Measurements from ENCODE around the gene RFX2.

The RFX2 gene

DNA sequence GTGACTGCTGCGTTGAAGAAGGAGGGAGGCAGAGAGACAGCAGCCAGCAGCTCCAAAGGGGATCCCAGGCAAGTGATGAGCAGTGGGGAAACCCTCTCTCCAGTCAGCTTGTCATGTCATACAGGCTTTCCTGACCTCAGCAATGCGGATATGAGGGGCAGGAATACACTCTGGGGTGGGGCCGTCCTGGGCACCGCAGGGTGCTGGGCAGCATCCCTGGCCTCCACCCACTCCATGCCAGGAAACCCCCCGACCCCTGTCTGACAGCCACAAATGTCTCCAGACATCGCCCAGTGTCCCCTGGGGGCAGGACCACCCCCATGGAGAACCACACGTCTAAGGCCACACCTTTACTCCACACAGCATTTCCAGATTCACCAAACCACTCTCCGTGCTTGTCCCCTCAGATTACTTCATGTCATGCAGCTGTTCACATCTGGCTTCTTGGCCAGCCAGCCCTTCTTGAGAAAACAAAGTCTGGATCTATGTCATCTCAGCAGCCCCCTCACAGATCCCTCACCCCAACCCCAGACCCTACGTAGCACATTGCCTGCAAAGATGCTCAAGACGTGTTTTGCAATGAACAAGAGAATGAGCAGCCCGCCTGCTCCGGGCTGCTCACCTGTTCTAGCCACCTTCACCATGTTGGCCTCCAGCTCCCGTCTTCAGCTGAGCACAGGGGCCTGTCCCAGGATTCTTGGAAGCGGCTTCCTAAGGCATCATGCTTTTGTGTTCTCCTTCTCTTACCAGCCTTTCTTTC is 46.5 kb downstream of the RFX2 start:
- Histone ChIP-seq H3K79me1 (ENCODE audit: low read depth, low read length) (no peaks in the 10 kb centered on the region), H2BK15ac (ENCODE audit: low read length) (peak overlapping the region; percentile 85), H3K9ac (ENCODE audit: low read depth, low read length, poor library complexity) (no peak overlapping the region), H3K4ac (ENCODE audit: low read length) (no peak overlapping the region), H3K9me3 (replicated peaks in 1 of 2; ENCODE audit: control insufficient read depth in 2 of 2, insufficient read depth in 1 of 2, low read depth in 1 of 2, low read length in 2 of 2) (peaks cover 0 to 11% of the 10 kb centered on the region in 2 donors), H2AK5ac (ENCODE audit: low read depth, low read length) (peak overlapping the region; percentile 88), H3K14ac (ENCODE audit: low read length) (no peak overlapping the region), H2AFZ (ENCODE audit: low read length) (no peak overlapping the region), H3K27me3 (ENCODE audit: control insufficient read depth in 3 of 3, insufficient read depth in 3 of 3, low read depth in 1 of 3, low read length in 3 of 3) (no peaks in the 10 kb centered on the region), H4K91ac (ENCODE audit: low read depth, low read length, poor library complexity) (no peak overlapping the region), H3K36me3 (replicated peaks in 1 of 2; ENCODE audit: control insufficient read depth in 2 of 2, insufficient read depth in 2 of 2, low read length in 2 of 2) (peaks cover 0 to 6% of the 10 kb centered on the region in 2 donors), H3K18ac (ENCODE audit: low read length) (peak overlapping the region; percentile 79), H2BK5ac (ENCODE audit: low read length) (no peak overlapping the region), H3K23ac (ENCODE audit: low read depth, low read length, poor library complexity) (peak overlapping the region; percentile 43), H3K4me3 (ENCODE audit: low read length in 2 of 2) (no peak overlapping the region), H3K4me1 (ENCODE audit: control insufficient read depth in 2 of 2, insufficient read depth in 1 of 2, low read depth in 1 of 2, low read length in 2 of 2) (peaks cover 23 to 35% of the 10 kb centered on the region in 2 donors), H3K27ac (replicated peaks; ENCODE audit: low read length) (no peak overlapping the region), H4K8ac (ENCODE audit: low read depth, low read length) (no peak overlapping the region), H2BK12ac (ENCODE audit: low read length) (peak overlapping the region; percentile 23), H3K4me2 (ENCODE audit: insufficient read depth, low read length, poor library complexity, severe bottlenecking) (no peak overlapping the region), H2BK120ac (ENCODE audit: low read depth, low read length) (peak overlapping the region; percentile 12)
- no peak for DNase-seq (ENCODE audit: low spot score)
- WGBS, 2 donors (ENCODE audit: extremely low coverage in 2 of 2, insufficient read length in 2 of 2, insufficient replicate concordance in 1 of 2) = no CpG with 5 or more reads among the region's 14 CpGs

DNA sequence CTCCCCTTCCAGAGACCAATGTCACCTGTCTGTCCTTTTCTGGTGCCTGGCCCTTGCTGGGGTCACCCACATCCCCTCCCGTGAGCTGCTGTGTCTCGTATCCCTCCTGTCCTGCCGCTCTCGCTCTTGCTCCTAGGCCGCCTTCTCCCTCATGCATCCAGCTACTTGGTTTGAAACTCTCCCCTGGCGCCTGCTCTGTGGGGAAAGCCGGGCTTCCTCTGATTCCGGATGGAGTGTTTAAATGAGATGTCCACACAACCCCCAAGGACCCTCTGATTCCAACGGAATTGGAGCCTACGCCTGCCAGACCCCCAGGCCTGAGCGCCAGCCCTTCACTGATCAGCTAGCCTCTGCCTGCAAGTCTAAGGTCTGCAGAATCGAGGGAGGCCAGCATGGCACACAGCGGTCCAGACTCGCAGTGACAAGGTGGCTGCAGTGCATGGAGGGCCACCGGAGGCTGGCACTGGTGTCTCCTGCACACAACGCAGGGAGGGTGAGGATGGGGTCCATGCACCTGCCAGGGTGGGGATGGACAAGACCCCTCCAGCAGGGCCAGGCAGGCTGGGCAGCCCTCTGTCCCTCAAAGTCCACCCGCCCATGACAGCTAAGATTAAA is 47.2 kb downstream of the RFX2 start:
- peaks cover 2 to 6% of the 10 kb centered on the region in 2 donors for H3K36me3 ChIP-seq (replicated peaks in 1 of 2; ENCODE audit: control insufficient read depth in 2 of 2, insufficient read depth in 2 of 2, low read length in 2 of 2)
- WGBS, 2 donors (ENCODE audit: extremely low coverage in 2 of 2, insufficient read length in 2 of 2, insufficient replicate concordance in 1 of 2) = no CpG with 5 or more reads among the region's 17 CpGs

DNA sequence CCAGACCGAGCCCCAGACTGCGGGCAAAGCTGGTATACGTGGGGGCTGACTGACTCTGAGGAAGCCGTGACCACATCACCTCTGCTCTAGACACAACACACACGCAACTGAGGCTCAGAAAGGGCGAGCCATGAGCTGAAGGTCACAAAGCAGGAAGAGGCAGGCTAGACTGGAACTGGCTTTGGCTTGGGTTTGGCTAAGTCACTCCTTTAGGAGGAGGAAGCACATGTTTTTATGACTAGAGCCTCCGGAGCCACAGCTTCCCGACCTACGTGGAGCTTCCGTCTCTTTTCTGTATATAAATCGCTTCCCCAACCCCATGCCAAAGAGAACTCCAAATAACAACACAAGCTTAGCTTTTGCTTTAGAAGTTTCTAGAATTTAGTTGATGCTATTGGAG is 48.0 kb downstream of the RFX2 start:
- H3K27ac ChIP-seq (replicated peaks; ENCODE audit: low read length) = no peak overlapping the region
- no peak overlapping the region for H2BK5ac ChIP-seq (ENCODE audit: low read length)
- H3K27me3 ChIP-seq (ENCODE audit: control insufficient read depth in 3 of 3, insufficient read depth in 3 of 3, low read depth in 1 of 3, low read length in 3 of 3) = no peaks in the 10 kb centered on the region
- peak overlapping the region; percentile 42 for H2BK15ac ChIP-seq (ENCODE audit: low read length)
- H2BK12ac ChIP-seq (ENCODE audit: low read length) = no peak overlapping the region
- peaks cover 24 to 33% of the 10 kb centered on the region in 2 donors for H3K4me1 ChIP-seq (ENCODE audit: control insufficient read depth in 2 of 2, insufficient read depth in 1 of 2, low read depth in 1 of 2, low read length in 2 of 2)
- no peak overlapping the region for H2BK120ac ChIP-seq (ENCODE audit: low read depth, low read length)
- whole genome bisulfite sequencing, 2 donors (ENCODE audit: extremely low coverage in 2 of 2, insufficient read length in 2 of 2, insufficient replicate concordance in 1 of 2) = no CpG with 5 or more reads among the region's 11 CpGs
- no peak overlapping the region for H3K4me2 ChIP-seq (ENCODE audit: insufficient read depth, low read length, poor library complexity, severe bottlenecking)
- peaks cover 2 to 6% of the 10 kb centered on the region in 2 donors for H3K36me3 ChIP-seq (replicated peaks in 1 of 2; ENCODE audit: control insufficient read depth in 2 of 2, insufficient read depth in 2 of 2, low read length in 2 of 2)
- no peak overlapping the region for H3K4me3 ChIP-seq (ENCODE audit: low read length in 2 of 2)
- no peak overlapping the region for H4K91ac ChIP-seq (ENCODE audit: low read depth, low read length, poor library complexity)
- no peak overlapping the region for H3K23ac ChIP-seq (ENCODE audit: low read depth, low read length, poor library complexity)
- no peak overlapping the region for H3K9ac ChIP-seq (ENCODE audit: low read depth, low read length, poor library complexity)
- peaks cover 0 to 11% of the 10 kb centered on the region in 2 donors for H3K9me3 ChIP-seq (replicated peaks in 1 of 2; ENCODE audit: control insufficient read depth in 2 of 2, insufficient read depth in 1 of 2, low read depth in 1 of 2, low read length in 2 of 2)
- no peak overlapping the region for H3K14ac ChIP-seq (ENCODE audit: low read length)
- H4K8ac ChIP-seq (ENCODE audit: low read depth, low read length) = no peak overlapping the region
- no peak for DNase-seq (ENCODE audit: low spot score)
- H3K79me1 ChIP-seq (ENCODE audit: low read depth, low read length) = no peaks in the 10 kb centered on the region
- no peak overlapping the region for H3K4ac ChIP-seq (ENCODE audit: low read length)
- H3K18ac ChIP-seq (ENCODE audit: low read length) = no peak overlapping the region
- H2AFZ ChIP-seq (ENCODE audit: low read length) = no peak overlapping the region
- H2AK5ac ChIP-seq (ENCODE audit: low read depth, low read length) = peak overlapping the region; percentile 40

More for the DNA sequence above, 47.2 kb downstream of the RFX2 start:
- DNase-seq (ENCODE audit: low spot score) = no peak
- H3K14ac ChIP-seq (ENCODE audit: low read length) = no peak overlapping the region
- H3K9ac ChIP-seq (ENCODE audit: low read depth, low read length, poor library complexity) = peak overlapping the region; percentile 54
- H2BK5ac ChIP-seq (ENCODE audit: low read length) = peak overlapping the region; percentile 2
- H4K91ac ChIP-seq (ENCODE audit: low read depth, low read length, poor library complexity) = no peak overlapping the region
- peak overlapping the region; percentile 23 for H2BK12ac ChIP-seq (ENCODE audit: low read length)
- no peak overlapping the region for H2AFZ ChIP-seq (ENCODE audit: low read length)
- no peak overlapping the region for H3K4me2 ChIP-seq (ENCODE audit: insufficient read depth, low read length, poor library complexity, severe bottlenecking)
- no peaks in the 10 kb centered on the region for H3K79me1 ChIP-seq (ENCODE audit: low read depth, low read length)
- H3K23ac ChIP-seq (ENCODE audit: low read depth, low read length, poor library complexity) = peak overlapping the region; percentile 43
- H2BK15ac ChIP-seq (ENCODE audit: low read length) = peak overlapping the region; percentile 85
- H3K27me3 ChIP-seq (ENCODE audit: control insufficient read depth in 3 of 3, insufficient read depth in 3 of 3, low read depth in 1 of 3, low read length in 3 of 3) = no peaks in the 10 kb centered on the region
- H3K4me1 ChIP-seq (ENCODE audit: control insufficient read depth in 2 of 2, insufficient read depth in 1 of 2, low read depth in 1 of 2, low read length in 2 of 2) = peaks cover 28 to 33% of the 10 kb centered on the region in 2 donors
- peak overlapping the region; percentile 12 for H2BK120ac ChIP-seq (ENCODE audit: low read depth, low read length)
- peak overlapping the region; percentile 79 for H3K18ac ChIP-seq (ENCODE audit: low read length)
- peaks cover 0 to 11% of the 10 kb centered on the region in 2 donors for H3K9me3 ChIP-seq (replicated peaks in 1 of 2; ENCODE audit: control insufficient read depth in 2 of 2, insufficient read depth in 1 of 2, low read depth in 1 of 2, low read length in 2 of 2)
- H3K4ac ChIP-seq (ENCODE audit: low read length) = no peak overlapping the region
- H4K8ac ChIP-seq (ENCODE audit: low read depth, low read length) = no peak overlapping the region
- no peak overlapping the region for H3K4me3 ChIP-seq (ENCODE audit: low read length in 2 of 2)
- no peak overlapping the region for H3K27ac ChIP-seq (replicated peaks; ENCODE audit: low read length)
- peak overlapping the region; percentile 88 for H2AK5ac ChIP-seq (ENCODE audit: low read depth, low read length)
